ENCODE results near the gene MIB1. TPM values are rescaled to one million over a fixed set of nuclear protein-coding genes. Genes with fewer than 3 reads are reported as not detected.

MIB1 gene
- total and polyA plus RNA-seq, 9 of the 15 experiments (the other 6 are each of a cell fraction or from before 2014, with no cell fraction given), result 7.2 to 43.8 (median 23.2) TPM

- TF ChIP-seq HDAC3 (IDR thresholded peaks at IDR 0.05; ENCODE audit: borderline replicate concordance, partially characterized antibody) (peak; percentile 60), LARP7 (IDR thresholded peaks at IDR 0.05) (0 out of 2 replicates have a peak, but pooled peaks have one; percentile 34), ZNF639 (CRISPR knock-in tag; conservative IDR thresholded peaks at IDR 0.05 in 1 of 2, IDR thresholded peaks at IDR 0.05 in 1 of 2) (peak in 1 of 2 experiments; percentile 46; a peak in 1 of 4 replicates), HDAC8 (tag; IDR thresholded peaks at IDR 0.05) (no peak), HCFC1 (IDR thresholded peaks at IDR 0.05; ENCODE audit: low read depth, low read length) (peak; percentile 26; the same call in 1 of the 2 replicates), NCOA2 (IDR thresholded peaks at IDR 0.05; ENCODE audit: partially characterized antibody in 2 of 2) (peak in 1 of 2 experiments; percentile 34), ETS1 (conservative IDR thresholded peaks at IDR 0.05; ENCODE audit: control insufficient read depth, low read depth, low read length) (no peak), NBN (IDR thresholded peaks at IDR 0.05; ENCODE audit: low read depth) (peak; percentile 63; the same call in 1 of the 2 replicates), CHCHD3 (CRISPR knock-in tag; IDR thresholded peaks at IDR 0.05) (no peak), TAL1 (IDR thresholded peaks at IDR 0.05) (peak; percentile 78), RNF219 (CRISPR knock-in tag; IDR thresholded peaks at IDR 0.05) (no peak), ARID4B (CRISPR knock-in tag; IDR thresholded peaks at IDR 0.05) (0 out of 2 replicates have a peak, but pooled peaks have one; percentile 26), ZNF24 (IDR thresholded peaks at IDR 0.05) (no peak), MAFF (IDR thresholded peaks at IDR 0.05; ENCODE audit: low read length) (peak; percentile 66; the same call in 1 of the 2 replicates)
Observed at GRCh38 chr18:21735452-21736015, 5.1 kb upstream of the MIB1 start (continued).
